ENCODE data around the gene FRMD5. TPM values are rescaled to one million over a fixed set of nuclear protein-coding genes. Genes with fewer than 3 reads are reported as not detected.

Gene FRMD5
- polyA plus RNA-seq, 4 donors: 0.49 to 1.1 (median 0.81) TPM; not detected in 1

DNA sequence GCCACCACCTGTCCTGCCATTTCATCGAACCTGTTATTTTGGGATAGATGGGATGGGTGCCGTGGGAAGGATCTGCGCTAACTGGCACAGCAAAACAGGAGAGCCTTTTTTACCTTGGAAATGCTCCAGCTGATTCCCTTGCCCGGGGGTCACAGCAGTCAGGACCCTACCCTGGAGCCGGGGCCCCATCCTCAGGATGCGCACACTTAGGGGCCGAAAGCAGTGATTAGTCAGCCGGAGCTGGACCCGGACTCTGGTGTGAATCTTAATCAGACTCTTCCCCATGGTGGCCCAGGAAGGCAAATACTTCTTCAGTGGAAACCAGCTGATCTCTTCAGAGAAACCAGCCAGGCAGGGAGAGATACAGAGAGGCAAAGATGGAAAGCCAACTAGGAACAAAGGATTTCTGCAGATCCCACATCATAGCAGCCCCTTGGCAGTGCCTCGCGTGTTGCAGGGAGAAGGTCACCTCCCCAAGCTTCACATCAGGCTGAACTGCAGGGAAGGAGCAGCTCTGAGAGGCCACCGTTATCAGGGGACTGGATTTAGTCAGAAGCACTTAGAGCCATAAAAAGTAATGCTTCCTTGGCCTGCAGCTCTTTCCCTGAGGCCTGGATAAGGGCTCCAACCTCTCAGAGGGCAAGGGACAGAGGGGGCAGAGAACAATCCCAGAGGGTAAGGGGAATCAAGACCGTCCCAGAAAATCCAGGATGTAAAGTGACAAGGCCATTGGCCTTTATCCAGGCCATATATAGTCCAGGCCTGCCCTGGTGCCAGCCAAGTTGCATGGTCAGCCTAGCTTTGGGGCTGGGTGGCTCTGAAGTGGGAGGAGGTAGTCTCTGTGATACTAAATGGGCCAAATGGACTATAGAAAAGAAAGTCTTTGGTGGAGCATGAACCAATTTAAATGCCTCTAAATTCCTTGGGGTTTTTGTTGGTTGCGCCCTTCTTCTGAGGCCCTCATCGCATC lies 315.4 kb downstream of the FRMD5 start:
- WGBS, 3 donors: 73 to 80% (median 80%) methylated on average over 15 of the region's 15 CpGs
- DNase-seq: peak in 1 of 2 donors; percentile 58
- no peaks in the 10 kb centered on the region for H3K27me3 ChIP-seq (ENCODE audit: control insufficient read depth in 3 of 3, insufficient read depth in 3 of 3, low read length in 3 of 3)
- no peak for FAIRE-seq
- peaks cover 0 to 18% (median 0%) of the 10 kb centered on the region in 3 donors for H3K4me1 ChIP-seq (ENCODE audit: control insufficient read depth in 3 of 3, insufficient read depth in 2 of 3, low read depth in 1 of 3, low read length in 2 of 3)
- H3K9me3 ChIP-seq (ENCODE audit: control insufficient read depth in 2 of 2, insufficient read depth in 1 of 2, low read depth in 1 of 2, low read length in 1 of 2): no peaks in the 10 kb centered on the region
- no peak overlapping the region for H3K4me3 ChIP-seq (ENCODE audit: low read depth in 1 of 3, low read length in 3 of 3)
- H3K36me3 ChIP-seq (ENCODE audit: control insufficient read depth in 3 of 3, insufficient read depth in 2 of 3, low read depth in 1 of 3, low read length in 3 of 3): peaks cover 0 to 9% (median 0%) of the 10 kb centered on the region in 3 donors
- H3K27ac ChIP-seq (ENCODE audit: low read depth in 1 of 3, low read length in 2 of 3): no peak overlapping the region

DNA sequence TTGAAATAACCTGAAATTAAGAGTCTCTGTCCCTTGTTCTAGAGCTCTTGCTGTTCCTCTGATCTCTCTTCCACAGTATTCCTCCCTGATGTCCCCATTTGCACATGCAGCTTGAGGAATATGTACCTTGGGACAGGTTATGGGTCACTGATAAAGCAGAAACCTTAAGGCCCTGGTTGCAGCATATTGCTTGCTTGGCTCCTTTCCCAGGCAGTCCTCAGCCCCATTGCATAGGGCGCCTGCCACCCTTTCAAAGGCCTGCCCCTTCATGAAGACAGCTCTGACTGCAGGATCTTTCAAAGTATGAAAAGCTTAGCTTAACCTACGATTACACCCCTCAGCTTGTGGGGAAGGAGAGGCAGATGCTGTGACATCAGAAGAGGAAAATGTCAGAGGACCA lies 316.6 kb downstream of the FRMD5 start:
- Histone ChIP-seq H3K27ac (ENCODE audit: low read depth in 1 of 3, low read length in 2 of 3) (no peak overlapping the region), H3K36me3 (ENCODE audit: control insufficient read depth in 3 of 3, insufficient read depth in 2 of 3, low read depth in 1 of 3, low read length in 3 of 3) (peaks cover 0 to 15% (median 0%) of the 10 kb centered on the region in 3 donors), H3K4me3 (ENCODE audit: low read depth in 1 of 3, low read length in 3 of 3) (no peak overlapping the region), H3K27me3 (ENCODE audit: control insufficient read depth in 3 of 3, insufficient read depth in 3 of 3, low read length in 3 of 3) (no peaks in the 10 kb centered on the region), H3K4me1 (ENCODE audit: control insufficient read depth in 3 of 3, insufficient read depth in 2 of 3, low read depth in 1 of 3, low read length in 2 of 3) (peaks cover 0 to 18% (median 0%) of the 10 kb centered on the region in 3 donors), H3K9me3 (ENCODE audit: control insufficient read depth in 2 of 2, insufficient read depth in 1 of 2, low read depth in 1 of 2, low read length in 1 of 2) (no peaks in the 10 kb centered on the region)
- DNase-seq (peak in 1 of 2 donors; percentile 28), FAIRE-seq (no peak)
- 70 to 85% (median 72%) methylated on average over 2 of the region's 2 CpGs for WGBS, 3 donors

DNA sequence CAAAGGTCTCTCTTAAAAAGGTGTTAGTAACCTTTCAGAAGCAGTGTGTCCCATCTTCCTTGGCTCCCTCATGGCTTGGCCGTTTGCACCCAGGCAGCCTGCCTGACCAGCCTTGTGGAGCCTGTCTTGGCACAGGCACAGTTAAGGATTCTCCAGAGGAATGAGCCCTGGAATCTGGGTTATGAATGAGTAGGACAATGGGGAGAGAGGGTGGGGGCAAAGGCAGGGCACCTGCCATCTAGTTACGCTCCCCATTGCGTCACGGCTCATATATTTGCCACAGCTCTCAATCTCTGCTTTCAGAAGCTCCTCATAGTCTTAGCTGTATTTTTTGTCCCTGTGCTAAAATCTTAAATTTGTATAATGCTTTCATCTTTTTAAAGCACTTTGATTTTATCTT lies 317.7 kb downstream of the FRMD5 start:
- FAIRE-seq: no peak
- 79 to 91% (median 91%) methylated on average over 4 of the region's 4 CpGs for WGBS, 3 donors
- H3K27me3 ChIP-seq (ENCODE audit: control insufficient read depth in 3 of 3, insufficient read depth in 3 of 3, low read length in 3 of 3): no peaks in the 10 kb centered on the region
- DNase-seq: no peak
- H3K27ac ChIP-seq (ENCODE audit: low read depth in 1 of 3, low read length in 2 of 3): no peak overlapping the region
- no peaks in the 10 kb centered on the region for H3K9me3 ChIP-seq (ENCODE audit: control insufficient read depth in 2 of 2, insufficient read depth in 1 of 2, low read depth in 1 of 2, low read length in 1 of 2)
- no peak overlapping the region for H3K4me3 ChIP-seq (ENCODE audit: low read depth in 1 of 3, low read length in 3 of 3)
- H3K4me1 ChIP-seq (ENCODE audit: control insufficient read depth in 3 of 3, insufficient read depth in 2 of 3, low read depth in 1 of 3, low read length in 2 of 3): peaks cover 0 to 18% (median 0%) of the 10 kb centered on the region in 3 donors
- peaks cover 0 to 15% (median 0%) of the 10 kb centered on the region in 3 donors for H3K36me3 ChIP-seq (ENCODE audit: control insufficient read depth in 3 of 3, insufficient read depth in 2 of 3, low read depth in 1 of 3, low read length in 3 of 3)

DNA sequence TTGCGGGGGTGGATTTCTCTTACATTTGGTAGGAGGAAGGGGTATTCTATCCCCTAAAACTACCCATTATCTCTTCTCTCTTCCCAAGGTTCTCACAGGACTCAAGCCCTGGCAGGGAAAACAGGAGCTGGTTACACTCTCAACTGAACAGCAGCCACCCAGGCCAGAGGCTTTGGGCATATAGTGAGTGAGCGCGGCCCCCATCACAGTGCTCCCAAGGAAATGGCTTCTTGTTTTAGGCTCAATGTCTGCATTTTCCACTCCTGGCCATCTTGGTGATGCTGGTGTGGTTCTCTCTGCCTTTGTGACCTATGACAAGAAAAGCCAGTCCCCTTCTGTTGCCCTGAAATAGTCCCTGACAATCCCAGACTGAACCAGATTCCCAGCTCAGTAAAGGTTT lies 318.2 kb downstream of the FRMD5 start:
- no peaks in the 10 kb centered on the region for H3K27me3 ChIP-seq (ENCODE audit: control insufficient read depth in 3 of 3, insufficient read depth in 3 of 3, low read length in 3 of 3)
- 81 to 97% (median 93%) methylated on average over 3 of the region's 3 CpGs for WGBS, 3 donors
- FAIRE-seq (no peak), DNase-seq (no peak)
- peaks cover 0 to 15% (median 0%) of the 10 kb centered on the region in 3 donors for H3K36me3 ChIP-seq (ENCODE audit: control insufficient read depth in 3 of 3, insufficient read depth in 2 of 3, low read depth in 1 of 3, low read length in 3 of 3)
- peaks cover 0 to 18% (median 0%) of the 10 kb centered on the region in 3 donors for H3K4me1 ChIP-seq (ENCODE audit: control insufficient read depth in 3 of 3, insufficient read depth in 2 of 3, low read depth in 1 of 3, low read length in 2 of 3)
- H3K4me3 ChIP-seq (ENCODE audit: low read depth in 1 of 3, low read length in 3 of 3): no peak overlapping the region
- H3K9me3 ChIP-seq (ENCODE audit: control insufficient read depth in 2 of 2, insufficient read depth in 1 of 2, low read depth in 1 of 2, low read length in 1 of 2): no peaks in the 10 kb centered on the region
- no peak overlapping the region for H3K27ac ChIP-seq (ENCODE audit: low read depth in 1 of 3, low read length in 2 of 3)

DNA sequence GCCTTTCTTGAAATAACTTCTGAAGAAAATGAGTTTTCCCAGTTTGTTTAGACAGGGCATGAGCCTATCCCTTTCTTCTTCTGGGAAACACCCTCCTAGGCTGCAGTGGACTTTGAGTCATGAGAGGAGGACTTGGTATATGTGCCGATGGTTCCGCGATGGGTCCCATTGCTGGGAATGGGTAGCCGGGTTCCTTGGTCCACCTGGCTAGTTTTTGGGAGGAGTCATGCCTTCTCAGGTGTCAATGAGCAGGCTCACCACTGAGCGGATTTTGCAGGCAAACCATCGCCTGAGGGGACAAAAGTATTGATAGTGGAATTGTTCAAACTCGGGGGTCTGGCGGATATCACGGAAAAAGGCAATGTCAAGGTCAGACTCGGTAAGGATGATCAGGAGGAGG lies 321.4 kb downstream of the FRMD5 start:
- WGBS, 3 donors: 91 to 96% (median 94%) methylated on average over 10 of the region's 10 CpGs
- Histone ChIP-seq H3K9me3 (ENCODE audit: control insufficient read depth in 2 of 2, insufficient read depth in 1 of 2, low read depth in 1 of 2, low read length in 1 of 2) (no peaks in the 10 kb centered on the region), H3K36me3 (ENCODE audit: control insufficient read depth in 3 of 3, insufficient read depth in 2 of 3, low read depth in 1 of 3, low read length in 3 of 3) (peaks cover 0 to 12% (median 0%) of the 10 kb centered on the region in 3 donors), H3K4me1 (ENCODE audit: control insufficient read depth in 3 of 3, insufficient read depth in 2 of 3, low read depth in 1 of 3, low read length in 2 of 3) (no peaks in the 10 kb centered on the region), H3K27ac (ENCODE audit: low read depth in 1 of 3, low read length in 2 of 3) (no peak overlapping the region), H3K27me3 (ENCODE audit: control insufficient read depth in 3 of 3, insufficient read depth in 3 of 3, low read length in 3 of 3) (no peaks in the 10 kb centered on the region), H3K4me3 (ENCODE audit: low read depth in 1 of 3, low read length in 3 of 3) (no peak overlapping the region)
- FAIRE-seq (no peak), DNase-seq (no peak)

DNA sequence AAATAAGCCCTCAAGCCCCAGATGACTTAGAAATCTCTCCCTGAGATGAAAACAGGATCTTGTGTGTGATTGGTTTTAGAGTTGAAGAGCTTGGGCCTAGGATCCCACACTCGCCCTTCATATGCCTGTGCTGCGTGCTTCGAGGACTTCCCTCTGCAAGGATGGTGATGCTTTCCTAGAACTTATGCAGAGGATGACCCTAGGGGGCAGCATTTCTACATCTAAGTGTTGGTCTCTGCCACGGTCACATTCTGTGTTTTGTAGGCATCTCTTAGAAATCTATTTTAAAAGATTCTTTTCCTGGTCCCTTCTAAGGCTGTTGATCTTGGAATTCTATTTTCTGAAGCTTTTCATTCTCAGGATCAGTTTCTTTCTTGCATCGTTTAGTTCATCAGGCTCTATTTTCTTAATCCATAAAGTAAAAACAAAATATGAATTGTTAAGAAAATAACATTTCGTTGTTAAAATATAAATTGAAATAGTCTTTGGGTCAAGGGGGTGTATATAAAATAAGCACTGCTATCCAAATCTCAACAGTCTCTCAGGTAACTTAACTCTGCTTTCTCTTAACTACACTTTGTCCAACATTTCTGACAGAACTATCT lies 322.6 kb downstream of the FRMD5 start:
- no peaks in the 10 kb centered on the region for H3K9me3 ChIP-seq (ENCODE audit: control insufficient read depth in 2 of 2, insufficient read depth in 1 of 2, low read depth in 1 of 2, low read length in 1 of 2)
- peaks cover 0 to 10% (median 0%) of the 10 kb centered on the region in 3 donors for H3K36me3 ChIP-seq (ENCODE audit: control insufficient read depth in 3 of 3, insufficient read depth in 2 of 3, low read depth in 1 of 3, low read length in 3 of 3)
- peak; percentile 61 to 75 for DNase-seq
- FAIRE-seq: no peak
- no peak overlapping the region for H3K27ac ChIP-seq (ENCODE audit: low read depth in 1 of 3, low read length in 2 of 3)
- no peaks in the 10 kb centered on the region for H3K27me3 ChIP-seq (ENCODE audit: control insufficient read depth in 3 of 3, insufficient read depth in 3 of 3, low read length in 3 of 3)
- H3K4me3 ChIP-seq (ENCODE audit: low read depth in 1 of 3, low read length in 3 of 3): no peak overlapping the region
- no peaks in the 10 kb centered on the region for H3K4me1 ChIP-seq (ENCODE audit: control insufficient read depth in 3 of 3, insufficient read depth in 2 of 3, low read depth in 1 of 3, low read length in 2 of 3)
- WGBS, 3 donors: 59 to 68% (median 65%) methylated on average over 6 of the region's 6 CpGs

DNA sequence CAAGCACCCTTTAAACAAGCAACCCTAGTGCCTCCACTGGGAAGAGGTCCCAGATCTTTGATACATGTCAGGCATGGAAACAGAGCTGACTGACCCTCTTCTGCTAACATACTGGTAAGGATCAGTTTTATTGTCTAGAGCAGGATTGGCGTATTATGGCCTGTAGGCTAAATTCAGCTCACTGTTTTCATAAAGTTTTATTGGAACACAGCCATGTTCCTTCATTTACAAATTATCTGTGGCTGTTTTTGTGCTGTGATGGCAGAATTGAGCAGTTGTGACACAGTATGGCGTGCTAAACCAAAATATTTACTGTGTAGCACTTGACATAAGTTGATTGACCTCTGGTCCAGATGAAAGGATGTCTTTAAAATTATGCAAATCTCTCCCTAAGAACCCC lies 323.2 kb downstream of the FRMD5 start:
- H3K9me3 ChIP-seq (ENCODE audit: control insufficient read depth in 2 of 2, insufficient read depth in 1 of 2, low read depth in 1 of 2, low read length in 1 of 2): no peaks in the 10 kb centered on the region
- no peak for FAIRE-seq
- WGBS, 3 donors: 83 to 96% (median 93%) methylated on average over 2 of the region's 2 CpGs

DNA sequence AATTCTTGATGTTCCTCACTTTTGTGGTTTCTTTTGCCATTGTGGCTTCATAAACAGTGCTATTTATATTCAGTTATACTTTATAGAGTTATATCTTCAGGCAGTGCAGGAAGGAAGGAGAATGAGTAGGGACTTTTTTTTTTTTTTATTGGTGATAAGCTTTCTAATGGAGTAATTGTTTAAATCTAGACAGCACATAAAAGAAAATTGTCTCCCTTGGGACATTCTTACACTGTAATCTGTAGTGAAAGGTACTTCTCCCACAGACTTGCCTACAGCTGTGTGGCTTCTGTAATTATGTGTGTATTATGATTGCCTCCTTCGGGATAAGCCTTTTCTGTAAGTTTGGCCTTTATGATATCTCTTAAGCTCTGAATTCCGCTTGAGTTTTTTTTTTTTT lies 326.7 kb downstream of the FRMD5 start:
- no peaks in the 10 kb centered on the region for H3K9me3 ChIP-seq (ENCODE audit: control insufficient read depth in 2 of 2, insufficient read depth in 1 of 2, low read depth in 1 of 2, low read length in 1 of 2)
- H3K27ac ChIP-seq (ENCODE audit: low read depth in 1 of 3, low read length in 2 of 3): no peak overlapping the region
- H3K4me3 ChIP-seq (ENCODE audit: low read depth in 1 of 3, low read length in 3 of 3): no peak overlapping the region
- no peaks in the 10 kb centered on the region for H3K4me1 ChIP-seq (ENCODE audit: control insufficient read depth in 3 of 3, insufficient read depth in 2 of 3, low read depth in 1 of 3, low read length in 2 of 3)
- 42 to 75% (median 67%) methylated on average over 2 of the region's 2 CpGs for WGBS, 3 donors
- H3K27me3 ChIP-seq (ENCODE audit: control insufficient read depth in 3 of 3, insufficient read depth in 3 of 3, low read length in 3 of 3): no peaks in the 10 kb centered on the region
- FAIRE-seq: no peak
- peaks cover 0 to 9% (median 0%) of the 10 kb centered on the region in 3 donors for H3K36me3 ChIP-seq (ENCODE audit: control insufficient read depth in 3 of 3, insufficient read depth in 2 of 3, low read depth in 1 of 3, low read length in 3 of 3)
- DNase-seq: no peak

More for the DNA sequence above, 323.2 kb downstream of the FRMD5 start:
- Histone ChIP-seq H3K36me3 (ENCODE audit: control insufficient read depth in 3 of 3, insufficient read depth in 2 of 3, low read depth in 1 of 3, low read length in 3 of 3) (peaks cover 0 to 10% (median 0%) of the 10 kb centered on the region in 3 donors), H3K27me3 (ENCODE audit: control insufficient read depth in 3 of 3, insufficient read depth in 3 of 3, low read length in 3 of 3) (no peaks in the 10 kb centered on the region), H3K4me1 (ENCODE audit: control insufficient read depth in 3 of 3, insufficient read depth in 2 of 3, low read depth in 1 of 3, low read length in 2 of 3) (no peaks in the 10 kb centered on the region), H3K27ac (ENCODE audit: low read depth in 1 of 3, low read length in 2 of 3) (no peak overlapping the region), H3K4me3 (ENCODE audit: low read depth in 1 of 3, low read length in 3 of 3) (no peak overlapping the region)
- DNase-seq: no peak

Measured in small intestine (tissue), 7 donors.